Endodermal cell (in vitro differentiated cells): ENCODE data around the gene ATOH8. TPM values are rescaled to one million over a fixed set of nuclear protein-coding genes. Genes with fewer than 3 reads are reported as not detected.
A peak's percentile ranks its signal among the peaks of the same experiment; 100 is the strongest.

Experiments
- DNase-seq: peaks from one replicate; pipeline ENCODE4 v3.0.0-alpha.2; 2017
- H3K27ac ChIP-seq: 2 replicates; pipeline ENCODE4 v1.5.1; 2013; ENCODE audit warnings: mild to moderate bottlenecking, low read depth, low read length, moderate library complexity
- H3K27me3 ChIP-seq: 2 replicates; pipeline ENCODE4 v1.6.1; 2013; ENCODE audit warnings: mild to moderate bottlenecking, low read length, moderate library complexity; ENCODE audit not compliant: insufficient read depth, control insufficient read depth, poor library complexity, severe bottlenecking
- H3K36me3 ChIP-seq: 2 replicates; pipeline ENCODE4 v1.7.0; 2013; ENCODE audit warnings: mild to moderate bottlenecking, low read length, moderate library complexity; ENCODE audit not compliant: control insufficient read depth, insufficient read depth
- H3K4me1 ChIP-seq: one replicate; pipeline ENCODE4 v1.7.0; 2013; ENCODE audit warnings: low read length; ENCODE audit not compliant: control insufficient read depth, insufficient read depth
- H3K4me3 ChIP-seq: 2 replicates; pipeline ENCODE4 v1.5.1; 2013; ENCODE audit warnings: mild to moderate bottlenecking, low read length, moderate library complexity
- H3K9ac ChIP-seq: 2 replicates; pipeline ENCODE4 v1.6.1; 2013; ENCODE audit warnings: mild to moderate bottlenecking, low read length, moderate library complexity; ENCODE audit not compliant: poor library complexity, severe bottlenecking; ENCODE audit errors: extremely low read depth
- H3K9me3 ChIP-seq: 2 replicates; pipeline ENCODE4 v1.6.1; 2013; ENCODE audit warnings: mild to moderate bottlenecking, low read length, moderate library complexity; ENCODE audit not compliant: control insufficient read depth
- H3K27ac Mint-ChIP-seq: 2 replicates; pipeline ENCODE4 v1.8.0; 2020; ENCODE audit warnings: mixed read lengths
- H3K27me3 Mint-ChIP-seq: 2 replicates; pipeline ENCODE4 v1.8.0; 2021; ENCODE audit warnings: mild to moderate bottlenecking, mixed read lengths; ENCODE audit not compliant: insufficient read depth
- H3K36me3 Mint-ChIP-seq: 2 replicates; pipeline ENCODE4 v1.8.0; 2020; ENCODE audit warnings: low read depth, mixed read lengths
- H3K4me1 Mint-ChIP-seq: 2 replicates; pipeline ENCODE4 v1.8.0; 2020; ENCODE audit warnings: mixed read lengths
- H3K4me3 Mint-ChIP-seq: 2 replicates; pipeline ENCODE4 v1.8.0; 2020; ENCODE audit warnings: mild to moderate bottlenecking, moderate library complexity, mixed read lengths
- H3K9me3 Mint-ChIP-seq: 2 replicates; pipeline ENCODE4 v1.8.0; 2020; ENCODE audit warnings: mild to moderate bottlenecking, mixed read lengths
- CTCF ChIP-seq: fragments of 200-600 bp; sonication (generic); conservative IDR thresholded peaks from 2 replicates; pipeline ENCODE4 v1.5.0; 2021; ENCODE audit warnings: antibody characterized with exemption, mild to moderate bottlenecking
- WGBS, 2 experiments: methylation state at CpG; one replicate each; pipeline versions ENCODE4 v1.1.5 to v1.1.7; 2013; ENCODE audit warnings: missing lambda C conversion rate in 2 of 2, mixed read lengths in 1 of 2; ENCODE audit not compliant: insufficient coverage in 1 of 2, insufficient read length in 1 of 2; 5-methylcytosine and 5-hydroxymethylcytosine counted together
- total RNA-seq, 2 donors: library from RNA; stranded (reverse); fragmentation: NEBNext Ultra II Directional in 1 of 2; extraction: Animal tissue kit (Norgen Biotek cat#: 25700) in 1 of 2; gene quantifications; 2 replicates in 1 of 2; 3 replicates in 1 of 2; pipeline ENCODE4 v1.2.1, GENCODE V29; 2021

The ATOH8 gene
- total RNA-seq, 2 donors from 2014 or later, result 1.3 to 1.6 TPM

GRCh38 chr2:85763132-85763531 lies 9.3 kb downstream of the ATOH8 start:
- H3K27ac ChIP-seq, result no peak overlapping the region
- Mint-ChIP-seq H3K4me3 (no peak overlapping the region), H3K9me3 (no peaks in the 10 kb centered on the region), H3K27me3 (peaks cover 65% of the 10 kb centered on the region), H3K36me3 (no peaks in the 10 kb centered on the region), H3K4me1 (peaks cover 56% of the 10 kb centered on the region), H3K27ac (no peak overlapping the region)
- no peak overlapping the region for H3K4me3 ChIP-seq
- DNase-seq, result no peak
- H3K9ac ChIP-seq, result no peak overlapping the region
- peaks cover 6% of the 10 kb centered on the region for H3K27me3 ChIP-seq
- H3K9me3 ChIP-seq, result no peaks in the 10 kb centered on the region
- TF ChIP-seq CTCF, result no peak
- H3K36me3 ChIP-seq, result no peaks in the 10 kb centered on the region
- 90 to 91% methylated on average over 3 to 4 of the region's 4 CpGs for WGBS, 2 experiments
- peaks cover 28% of the 10 kb centered on the region for H3K4me1 ChIP-seq

DNA sequence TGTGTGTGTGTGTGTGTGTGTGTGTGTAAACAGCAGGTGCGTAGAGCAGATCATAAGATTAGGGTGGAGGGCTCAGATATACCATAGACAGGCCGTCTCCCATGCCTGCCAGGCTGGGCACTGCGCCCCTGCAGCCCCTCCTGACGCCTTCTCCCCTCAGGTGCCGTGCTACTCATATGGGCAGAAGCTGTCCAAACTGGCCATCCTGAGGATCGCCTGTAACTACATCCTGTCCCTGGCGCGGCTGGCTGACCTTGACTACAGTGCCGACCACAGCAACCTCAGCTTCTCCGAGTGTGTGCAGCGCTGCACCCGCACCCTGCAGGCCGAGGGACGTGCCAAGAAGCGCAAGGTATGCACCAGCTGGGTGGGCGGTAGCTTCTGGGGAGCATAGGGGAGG lies 10.0 kb downstream of the ATOH8 start:
- no peak for TF ChIP-seq CTCF
- peaks cover 6% of the 10 kb centered on the region for H3K27me3 ChIP-seq
- Mint-ChIP-seq H3K36me3 (no peaks in the 10 kb centered on the region), H3K4me3 (no peak overlapping the region), H3K4me1 (peaks cover 56% of the 10 kb centered on the region), H3K9me3 (no peaks in the 10 kb centered on the region), H3K27me3 (peaks cover 62% of the 10 kb centered on the region), H3K27ac (no peak overlapping the region)
- H3K4me3 ChIP-seq, result no peak overlapping the region
- DNase-seq, result no peak
- peaks cover 26% of the 10 kb centered on the region for H3K4me1 ChIP-seq
- no peak overlapping the region for H3K27ac ChIP-seq
- no peaks in the 10 kb centered on the region for H3K9me3 ChIP-seq
- WGBS, 2 experiments, result 92 to 96% methylated on average over 13 to 16 of the region's 16 CpGs
- no peak overlapping the region for H3K9ac ChIP-seq
- H3K36me3 ChIP-seq, result no peaks in the 10 kb centered on the region

- H3K9me3 Mint-ChIP-seq, result no peaks in the 10 kb centered on the region
- no peak for TF ChIP-seq CTCF
- H3K36me3 Mint-ChIP-seq, result no peaks in the 10 kb centered on the region
- H3K4me3 ChIP-seq, result no peak overlapping the region
- peak overlapping the region; percentile 53 for H3K27ac Mint-ChIP-seq
- peaks cover 53% of the 10 kb centered on the region for H3K27me3 Mint-ChIP-seq
- WGBS, 2 experiments, result 11 to 21% methylated on average over 9 to 26 of the region's 26 CpGs
- peaks cover 30% of the 10 kb centered on the region for H3K4me1 ChIP-seq
- peak overlapping the region; percentile 84 for H3K27ac ChIP-seq
- H3K9me3 ChIP-seq, result no peaks in the 10 kb centered on the region
- H3K27me3 ChIP-seq, result peaks cover 6% of the 10 kb centered on the region
- peaks cover 63% of the 10 kb centered on the region for H3K4me1 Mint-ChIP-seq
- peak; percentile 82 for DNase-seq
- H3K36me3 ChIP-seq, result no peaks in the 10 kb centered on the region
- H3K4me3 Mint-ChIP-seq, result peak overlapping the region; percentile 47
- no peak overlapping the region for H3K9ac ChIP-seq
Measured at GRCh38 chr2:85765081-85765731, 11.4 kb downstream of the ATOH8 start.
